KMS-11 (cell line): Measurements from ENCODE around the gene TIPARP.
"Not testable (repeated sequence)": the region's sequence is repeated elsewhere in the genome, so short reads cannot be mapped to it uniquely, and the experiment has no call there.

ENCODE experiments used
- H2AFZ ChIP-seq: fragments of 200-600 bp; sonication (generic); 2 replicates; pipeline ENCODE4 v1.6.1; 2016; ENCODE audit warnings: antibody characterized with exemption, mixed run types, low read depth
- H3K27ac ChIP-seq: fragments of 200-600 bp; sonication (generic); 2 replicates; pipeline ENCODE4 v1.6.1; 2016; ENCODE audit warnings: mild to moderate bottlenecking, mixed run types
- H3K27me3 ChIP-seq: fragments of 200-600 bp; sonication (generic); 2 replicates; pipeline ENCODE4 v1.6.1; 2017; ENCODE audit warnings: mild to moderate bottlenecking, low read depth, mixed run types, moderate library complexity; ENCODE audit not compliant: insufficient read depth
- H3K36me3 ChIP-seq: fragments of 200-600 bp; sonication (generic); 2 replicates; pipeline ENCODE4 v1.6.1; 2017; ENCODE audit warnings: mild to moderate bottlenecking, mixed run types; ENCODE audit not compliant: insufficient read depth
- H3K4me1 ChIP-seq: fragments of 200-600 bp; sonication (generic); 2 replicates; pipeline ENCODE4 v1.6.1; 2016; ENCODE audit warnings: mild to moderate bottlenecking, low read depth, mixed run types; ENCODE audit not compliant: poor library complexity, severe bottlenecking
- H3K4me2 ChIP-seq: fragments of 200-600 bp; sonication (generic); 2 replicates; pipeline ENCODE4 v1.7.0; 2016; ENCODE audit warnings: mild to moderate bottlenecking, mixed run types
- H3K4me3 ChIP-seq: fragments of 200-600 bp; sonication (generic); IDR thresholded peaks from 2 replicates; pipeline ENCODE4 v1.6.1; 2017; ENCODE audit warnings: low read depth, low read length, mixed read lengths; ENCODE audit not compliant: insufficient read depth
- H3K79me2 ChIP-seq: fragments of 200-600 bp; sonication (generic); 2 replicates; pipeline ENCODE4 v1.6.1; 2016; ENCODE audit warnings: low read depth, mixed run types; ENCODE audit not compliant: insufficient read depth
- H3K9ac ChIP-seq: fragments of 200-600 bp; sonication (generic); 2 replicates; pipeline ENCODE4 v1.6.1; 2016; ENCODE audit warnings: mild to moderate bottlenecking, mixed run types
- H4K20me1 ChIP-seq: fragments of 200-600 bp; sonication (generic); 2 replicates; pipeline ENCODE4 v1.6.1; 2016; ENCODE audit warnings: mild to moderate bottlenecking, mixed run types; ENCODE audit not compliant: insufficient read depth
- TF ChIP-seq, protein P1 (sequence below): fragments of 200-600 bp; sonication (generic); conservative IDR thresholded peaks from 2 replicates; pipeline ENCODE4 v1.6.1; 2017; ENCODE audit warnings: low read depth, mild to moderate bottlenecking, antibody characterized with exemption, low read length, moderate library complexity, mixed read lengths

TIPARP gene

DNA sequence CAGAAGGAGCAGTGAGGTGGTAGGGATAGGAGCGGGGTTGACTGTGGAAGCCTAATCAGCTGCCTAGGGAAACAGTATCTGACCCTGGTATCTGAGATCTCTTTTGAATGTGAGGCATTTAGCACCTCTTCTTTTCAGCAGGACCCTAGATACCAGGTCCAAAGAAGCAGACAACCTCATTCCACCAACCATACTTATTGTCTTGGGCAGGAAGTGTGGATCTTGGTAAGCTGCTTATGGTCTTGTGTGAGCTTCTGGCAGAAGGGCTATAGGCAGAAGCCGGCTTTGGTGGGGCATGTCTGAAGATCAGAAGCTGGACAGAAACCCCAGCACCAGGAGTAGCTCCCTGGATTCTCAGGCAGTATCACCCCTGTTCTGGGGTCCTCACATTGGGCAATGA, 65.6 kb downstream of the TIPARP start:
- H3K79me2 ChIP-seq, result no peaks in the 10 kb centered on the region
- no peaks in the 10 kb centered on the region for H3K36me3 ChIP-seq

GRCh38 chr3:156740581-156740980, 66.2 kb downstream of the TIPARP start:
- H4K20me1 ChIP-seq, H2AFZ ChIP-seq, H3K27ac ChIP-seq, H3K27me3 ChIP-seq, H3K79me2 ChIP-seq, H3K4me3 ChIP-seq, H3K36me3 ChIP-seq, H3K9ac ChIP-seq, H3K4me2 ChIP-seq: not testable (repeated sequence)
- peaks cover 25% of the 10 kb centered on the region for H3K4me1 ChIP-seq

More for the DNA sequence above, 65.6 kb downstream of the TIPARP start:
- TF ChIP-seq, protein P1, sequence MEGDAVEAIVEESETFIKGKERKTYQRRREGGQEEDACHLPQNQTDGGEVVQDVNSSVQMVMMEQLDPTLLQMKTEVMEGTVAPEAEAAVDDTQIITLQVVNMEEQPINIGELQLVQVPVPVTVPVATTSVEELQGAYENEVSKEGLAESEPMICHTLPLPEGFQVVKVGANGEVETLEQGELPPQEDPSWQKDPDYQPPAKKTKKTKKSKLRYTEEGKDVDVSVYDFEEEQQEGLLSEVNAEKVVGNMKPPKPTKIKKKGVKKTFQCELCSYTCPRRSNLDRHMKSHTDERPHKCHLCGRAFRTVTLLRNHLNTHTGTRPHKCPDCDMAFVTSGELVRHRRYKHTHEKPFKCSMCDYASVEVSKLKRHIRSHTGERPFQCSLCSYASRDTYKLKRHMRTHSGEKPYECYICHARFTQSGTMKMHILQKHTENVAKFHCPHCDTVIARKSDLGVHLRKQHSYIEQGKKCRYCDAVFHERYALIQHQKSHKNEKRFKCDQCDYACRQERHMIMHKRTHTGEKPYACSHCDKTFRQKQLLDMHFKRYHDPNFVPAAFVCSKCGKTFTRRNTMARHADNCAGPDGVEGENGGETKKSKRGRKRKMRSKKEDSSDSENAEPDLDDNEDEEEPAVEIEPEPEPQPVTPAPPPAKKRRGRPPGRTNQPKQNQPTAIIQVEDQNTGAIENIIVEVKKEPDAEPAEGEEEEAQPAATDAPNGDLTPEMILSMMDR, result no peak
- Histone ChIP-seq H3K4me3 (no peak overlapping the region), H3K4me2 (no peak overlapping the region), H4K20me1 (no peaks in the 10 kb centered on the region), H3K4me1 (peaks cover 25% of the 10 kb centered on the region), H3K9ac (no peak overlapping the region), H3K27ac (no peak overlapping the region), H3K27me3 (no peaks in the 10 kb centered on the region), H2AFZ (no peak overlapping the region)

DNA sequence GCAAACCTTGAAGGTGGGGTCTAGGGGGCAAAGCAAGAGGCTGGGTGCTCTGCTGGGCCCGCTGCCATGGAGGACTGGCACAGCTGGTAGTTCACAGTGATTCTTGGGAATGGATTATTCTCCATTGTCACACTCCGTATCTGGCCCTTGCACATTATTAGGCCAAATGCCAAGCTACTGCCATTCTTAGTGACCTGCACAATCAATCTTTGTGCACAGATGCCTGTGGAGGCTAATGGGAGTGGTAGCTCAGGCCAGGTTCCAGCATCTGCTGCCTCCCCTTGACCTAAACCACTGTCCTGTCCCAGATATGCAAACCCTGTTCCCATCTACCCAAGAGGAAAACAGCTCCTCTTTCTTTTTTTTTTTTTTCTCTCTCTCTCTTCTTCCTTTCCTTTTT, 67.5 kb downstream of the TIPARP start:
- no peaks in the 10 kb centered on the region for H3K27me3 ChIP-seq

DNA sequence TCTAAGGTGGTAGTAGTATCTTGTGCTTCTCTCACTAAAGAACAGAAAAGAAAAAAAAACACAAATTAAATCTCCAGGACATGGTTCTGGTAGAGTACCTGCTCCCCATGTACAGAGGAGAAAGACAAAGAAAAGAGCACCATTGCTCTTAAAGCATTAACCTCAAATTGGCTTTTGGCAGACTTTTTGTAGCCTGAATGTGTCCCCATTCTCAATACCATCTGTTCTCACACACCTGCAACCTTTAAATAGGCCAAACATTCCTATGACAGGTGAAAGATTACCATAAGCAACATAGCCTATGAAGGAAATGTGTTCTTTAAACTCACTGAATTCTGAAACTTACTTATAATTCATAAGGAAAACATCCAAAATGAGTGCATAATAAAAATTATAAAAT, 68.0 kb downstream of the TIPARP start:
- Histone ChIP-seq H3K4me1 (peaks cover 25% of the 10 kb centered on the region), H3K36me3 (no peaks in the 10 kb centered on the region), H4K20me1 (no peaks in the 10 kb centered on the region), H3K4me3 (no peak overlapping the region), H3K4me2 (peak overlapping the region; percentile 46), H2AFZ (no peak overlapping the region), H3K9ac (no peak overlapping the region), H3K27me3 (no peaks in the 10 kb centered on the region), H3K27ac (peak overlapping the region; percentile 34; the same call in 1 of the 2 replicates), H3K79me2 (no peaks in the 10 kb centered on the region)
- TF ChIP-seq, protein P1, result no peak

More for the DNA sequence above, 67.5 kb downstream of the TIPARP start:
- H2AFZ ChIP-seq, result no peak overlapping the region
- H3K36me3 ChIP-seq, result no peaks in the 10 kb centered on the region
- peak overlapping the region; percentile 34; the same call in 1 of the 2 replicates for H3K27ac ChIP-seq
- no peaks in the 10 kb centered on the region for H3K79me2 ChIP-seq
- no peak overlapping the region for H3K9ac ChIP-seq
- peak overlapping the region; percentile 46 for H3K4me2 ChIP-seq
- peaks cover 25% of the 10 kb centered on the region for H3K4me1 ChIP-seq
- no peak overlapping the region for H3K4me3 ChIP-seq
- TF ChIP-seq, protein P1, result no peak
- H4K20me1 ChIP-seq, result no peaks in the 10 kb centered on the region

- no peaks in the 10 kb centered on the region for H3K36me3 ChIP-seq
- H4K20me1 ChIP-seq, result no peaks in the 10 kb centered on the region
- H3K4me2 ChIP-seq, result no peak overlapping the region
- no peak overlapping the region for H2AFZ ChIP-seq
- H3K27ac ChIP-seq, result no peak overlapping the region
- no peak overlapping the region for H3K4me3 ChIP-seq
- no peaks in the 10 kb centered on the region for H3K79me2 ChIP-seq
- H3K27me3 ChIP-seq, result no peaks in the 10 kb centered on the region
- peaks cover 26% of the 10 kb centered on the region for H3K4me1 ChIP-seq
- no peak overlapping the region for H3K9ac ChIP-seq
- TF ChIP-seq, protein P1, result no peak
These were observed 69.5 kb downstream of the TIPARP start for GRCh38 chr3:156743859-156744258.
